ENCODE results near the gene GDF9.
"Not testable (repeated sequence)": the region's sequence is repeated elsewhere in the genome, so short reads cannot be mapped to it uniquely, and the experiment has no call there.

The GDF9 gene

GRCh38 chr5:132856011-132856410 lies 10.3 kb downstream of the GDF9 start:
- TF ChIP-seq CTCF (IDR thresholded peaks at IDR 0.05) = no peak
- no peak overlapping the region for H3K27ac ChIP-seq
- no peaks in the 10 kb centered on the region for H3K4me1 ChIP-seq
- no peaks in the 10 kb centered on the region for H3K36me3 ChIP-seq
- DNase-seq = no peak
- H3K4me3 ChIP-seq = no peak overlapping the region
- intact Hi-C loops (cut with DNase I; ENCODE audit: low total_unique reads) = no loop called here
- H3K9me3 ChIP-seq = no peaks in the 10 kb centered on the region
- no peaks in the 10 kb centered on the region for H3K27me3 ChIP-seq

GRCh38 chr5:132854992-132855391 lies 11.3 kb downstream of the GDF9 start:
- H3K4me1 ChIP-seq; H3K27ac ChIP-seq; intact Hi-C loops (cut with DNase I; ENCODE audit: low total_unique reads); DNase-seq; H3K36me3 ChIP-seq; H3K4me3 ChIP-seq; H3K9me3 ChIP-seq; H3K27me3 ChIP-seq: not testable (repeated sequence)

- TF ChIP-seq CTCF (IDR thresholded peaks at IDR 0.05) = no peak
- Histone ChIP-seq H3K4me3 (no peak overlapping the region), H3K36me3 (no peaks in the 10 kb centered on the region), H3K9me3 (no peaks in the 10 kb centered on the region), H3K4me1 (no peaks in the 10 kb centered on the region), H3K27ac (no peak overlapping the region), H3K27me3 (no peaks in the 10 kb centered on the region)
- no peak for DNase-seq
- intact Hi-C loops (cut with DNase I; ENCODE audit: low total_unique reads) = no loop called here
Measured at GRCh38 chr5:132854301-132854700, 12.0 kb downstream of the GDF9 start.

DNA sequence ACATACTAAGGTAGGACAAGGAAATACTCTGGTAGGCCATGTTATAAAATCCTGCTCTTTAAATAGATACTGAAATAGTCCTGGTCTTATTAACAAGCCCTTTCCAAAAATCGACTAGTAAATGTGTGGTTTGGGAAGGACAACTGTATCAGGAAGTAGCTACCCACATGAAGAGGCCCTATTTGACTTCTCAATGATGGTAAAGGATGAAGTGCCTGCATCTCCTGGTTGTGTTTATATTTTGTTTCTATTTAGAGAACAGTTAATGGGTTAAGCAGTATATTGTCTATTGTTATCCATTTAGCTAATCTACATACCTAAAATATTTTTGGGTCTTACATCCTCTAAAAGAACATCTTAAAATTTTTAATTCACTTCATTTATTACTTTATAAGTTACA lies 12.5 kb downstream of the GDF9 start:
- Histone ChIP-seq H3K36me3 (no peaks in the 10 kb centered on the region), H3K9me3 (no peaks in the 10 kb centered on the region), H3K27ac (no peak overlapping the region), H3K4me1 (no peaks in the 10 kb centered on the region), H3K27me3 (no peaks in the 10 kb centered on the region), H3K4me3 (no peak overlapping the region)
- intact Hi-C loops (cut with DNase I; ENCODE audit: low total_unique reads) = no loop called here
- no peak for TF ChIP-seq CTCF (IDR thresholded peaks at IDR 0.05)
- no peak for DNase-seq

- Histone ChIP-seq H3K36me3 (no peaks in the 10 kb centered on the region), H3K4me3 (no peak overlapping the region), H3K4me1 (no peaks in the 10 kb centered on the region), H3K27ac (no peak overlapping the region), H3K27me3 (no peaks in the 10 kb centered on the region), H3K9me3 (no peaks in the 10 kb centered on the region)
- intact Hi-C loops (cut with DNase I; ENCODE audit: low total_unique reads) = no loop called here
- no peak for DNase-seq
- no peak for TF ChIP-seq CTCF (IDR thresholded peaks at IDR 0.05)
Measured at GRCh38 chr5:132853323-132853722, 12.9 kb downstream of the GDF9 start.

- no peak for TF ChIP-seq CTCF (IDR thresholded peaks at IDR 0.05)
- no peaks in the 10 kb centered on the region for H3K36me3 ChIP-seq
- no peak for DNase-seq
- no peaks in the 10 kb centered on the region for H3K9me3 ChIP-seq
- no peaks in the 10 kb centered on the region for H3K27me3 ChIP-seq
- no peak overlapping the region for H3K4me3 ChIP-seq
- no peaks in the 10 kb centered on the region for H3K4me1 ChIP-seq
- no peak overlapping the region for H3K27ac ChIP-seq
- intact Hi-C loops (cut with DNase I; ENCODE audit: low total_unique reads) = no loop called here
Measured at GRCh38 chr5:132850066-132850465, 16.2 kb downstream of the GDF9 start.
